GM21515 (cell line): ENCODE results near the gene CHD5.

Experiments used
- ATAC-seq: cut with Tn5 transposase; IDR thresholded peaks from one replicate; pipeline ENCODE4 v1.9.1; 2021; ENCODE audit not compliant: unreplicated experiment

Gene CHD5

DNA sequence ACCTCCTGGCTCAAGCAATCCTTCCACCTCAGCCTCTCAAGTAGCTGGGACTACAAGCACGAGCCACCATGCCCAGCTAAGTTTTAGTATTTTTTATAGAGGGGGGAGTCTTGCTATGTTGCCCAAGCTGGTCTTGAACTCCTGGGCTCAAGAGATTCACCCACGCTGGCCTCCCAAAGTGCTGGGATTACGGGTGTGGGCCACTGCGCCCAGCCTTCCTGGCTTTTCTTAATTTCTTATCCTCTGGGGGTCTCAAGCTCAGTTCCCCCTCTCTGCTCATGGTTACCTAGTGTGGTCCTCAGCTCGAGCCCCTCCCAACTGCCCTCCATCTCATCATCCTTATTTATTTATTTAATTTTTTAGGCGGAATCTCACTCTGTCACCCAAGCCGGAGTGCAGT lies 22.1 kb upstream of the CHD5 start:
- ATAC-seq = no peak

DNA sequence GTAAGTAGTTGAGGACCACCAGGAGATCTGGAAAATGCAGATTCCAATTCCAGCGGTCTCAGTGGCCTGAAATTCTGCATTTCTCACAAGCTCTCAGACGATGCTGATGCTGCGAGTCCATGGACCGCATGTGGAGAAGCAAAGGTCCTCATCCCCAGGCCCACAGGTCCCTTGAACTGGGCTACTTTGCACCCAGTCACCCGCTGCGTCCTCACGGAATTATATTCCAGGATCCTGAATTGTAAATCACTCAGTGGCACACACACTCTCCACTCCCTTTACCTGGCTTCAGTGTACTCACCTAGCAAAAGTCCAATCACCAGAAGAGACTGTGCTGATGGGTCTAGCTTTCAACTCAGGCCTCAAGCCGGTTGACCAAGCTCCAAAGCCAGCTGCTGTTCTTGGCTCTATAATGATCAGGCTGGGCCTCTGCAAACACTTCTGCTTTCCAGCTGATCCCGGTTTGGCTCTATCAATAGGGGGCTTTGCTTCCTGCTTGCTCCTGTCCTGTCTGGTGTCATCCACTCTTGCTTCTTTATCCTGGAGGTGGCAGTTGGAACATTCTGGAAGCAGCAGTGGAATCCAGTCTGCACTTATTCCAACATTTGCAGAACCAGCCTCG lies 20.2 kb upstream of the CHD5 start:
- ATAC-seq = no peak

DNA sequence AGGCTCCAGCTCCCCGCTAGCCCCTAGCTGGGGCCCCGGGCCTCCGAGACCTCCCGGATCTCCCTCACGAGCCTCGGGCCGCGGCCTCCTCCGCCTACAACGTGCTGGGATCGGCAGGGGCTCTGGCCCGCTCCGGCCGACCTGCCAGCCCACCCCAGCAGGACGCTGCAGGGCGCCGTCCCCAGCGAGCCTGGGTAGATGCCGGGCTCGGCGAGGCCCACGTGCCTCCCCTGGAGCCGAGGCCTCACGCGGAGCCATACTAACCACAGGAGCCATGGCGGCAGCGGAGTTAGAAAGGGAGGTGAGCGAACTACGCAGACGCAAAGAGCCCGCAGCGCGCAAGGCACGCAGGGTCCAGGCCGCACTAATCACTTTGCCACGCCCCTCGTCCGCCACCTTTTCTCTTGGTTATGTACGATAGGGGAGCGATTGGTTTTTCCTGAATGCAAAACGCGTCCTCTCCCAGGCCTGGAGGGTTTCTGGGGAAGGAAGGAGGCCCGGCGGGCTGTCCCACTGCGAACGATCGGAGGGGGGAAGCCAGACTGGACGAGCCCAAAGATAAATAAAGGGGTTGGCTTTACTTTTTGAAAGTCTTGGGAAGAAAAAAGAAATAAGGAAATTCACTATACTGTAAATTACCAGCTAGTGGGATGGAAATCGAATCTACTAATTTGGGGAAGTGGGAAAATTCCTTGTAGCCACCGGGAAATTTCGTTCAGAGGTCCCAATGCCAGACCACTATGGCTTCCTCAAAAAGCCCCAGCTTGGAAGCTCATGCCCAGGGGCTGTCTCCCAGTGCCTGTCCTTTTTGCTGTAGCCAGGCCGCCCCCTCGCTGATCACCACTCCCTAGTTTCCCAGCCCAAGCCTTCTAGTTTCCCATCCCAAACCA lies 19.4 kb upstream of the CHD5 start, which contains the start of gene RPL22:
RPL22 (minus strand) TSS at position 298 of the 890 bp plus-strand sequence; CDS start at position 276, 22 bp downstream.
- peak; percentile 90 for ATAC-seq

DNA sequence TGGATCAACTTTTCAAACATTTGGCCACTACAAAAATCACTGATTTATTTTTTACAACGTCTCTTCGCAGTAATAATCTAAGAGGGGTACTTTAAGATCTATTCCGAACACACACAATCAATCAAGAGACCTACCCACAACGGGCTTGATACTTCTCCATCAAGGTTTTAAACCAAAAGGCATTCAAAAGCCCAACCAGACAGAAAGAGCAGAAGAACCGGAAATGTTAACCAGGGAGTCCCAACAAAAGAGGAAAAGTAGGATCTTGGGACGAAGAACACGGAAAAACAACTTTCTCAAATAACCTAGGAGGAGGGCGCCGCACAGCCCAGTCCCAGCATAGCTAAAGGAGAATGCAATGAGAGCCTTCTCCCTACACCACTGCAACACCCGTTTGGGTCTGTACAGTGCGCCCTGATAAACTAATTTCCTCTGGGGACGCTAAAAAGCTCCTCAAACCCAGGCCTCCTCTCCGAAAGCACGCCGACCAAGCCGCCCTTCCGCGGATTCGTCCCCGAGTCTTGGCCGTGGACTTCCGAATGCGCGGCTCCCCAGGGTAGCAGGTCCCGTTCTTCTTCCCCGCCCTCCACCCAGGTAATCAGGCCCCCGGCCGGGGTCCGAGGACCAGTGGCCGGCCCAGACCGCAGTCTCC lies 18.7 kb upstream of the CHD5 start:
- ATAC-seq = peak; percentile 22

DNA sequence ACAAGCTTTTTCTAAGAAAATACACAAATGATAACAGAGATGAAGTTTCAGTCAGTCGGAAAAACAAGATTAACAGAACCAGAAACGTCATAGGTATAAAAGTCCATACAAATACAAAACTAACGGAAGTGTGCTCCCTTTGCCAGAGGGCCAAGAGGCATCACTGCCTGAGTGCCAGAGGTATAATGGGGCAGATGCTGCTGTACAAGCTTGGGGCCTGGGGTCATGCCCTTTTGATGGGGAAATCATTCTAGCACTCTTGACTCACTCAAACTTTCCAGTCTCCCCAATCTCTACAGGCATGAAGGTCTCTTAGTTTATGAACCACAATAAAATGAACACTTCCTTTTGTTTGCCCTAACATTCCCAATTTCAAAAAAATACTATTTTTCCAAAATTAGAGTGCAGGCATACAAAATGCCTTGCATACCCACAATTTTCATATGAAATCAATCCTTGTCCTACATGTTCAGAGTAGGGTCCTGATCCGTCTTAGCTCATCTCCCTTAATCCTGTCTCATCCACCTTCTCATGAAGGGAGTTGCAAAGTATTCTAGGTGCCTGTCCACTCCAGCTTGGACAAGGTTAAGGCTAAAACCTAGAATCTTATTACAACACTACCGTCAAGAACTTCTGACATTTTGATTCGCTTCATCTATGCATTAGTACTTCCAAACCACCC lies 17.8 kb upstream of the CHD5 start:
- no peak for ATAC-seq

DNA sequence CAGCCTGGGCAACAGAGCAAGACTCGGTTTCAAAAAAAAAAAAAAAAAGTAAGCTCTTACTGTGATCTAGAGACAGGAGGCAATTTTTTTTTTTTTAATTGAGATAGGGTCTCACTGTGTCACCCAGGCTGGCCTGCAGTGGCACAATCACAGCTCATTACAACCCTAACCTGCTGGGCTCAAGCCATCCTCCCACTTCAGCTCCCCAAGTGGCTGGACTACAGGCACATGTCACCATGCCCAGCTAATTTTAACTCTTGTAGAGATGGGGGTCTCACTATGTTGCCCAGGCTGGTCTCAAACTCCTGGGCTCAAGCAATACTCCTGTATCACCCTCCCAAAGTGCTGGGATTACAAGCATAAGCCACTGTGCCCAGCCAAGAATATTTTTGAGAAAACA lies 11.8 kb upstream of the CHD5 start:
- ATAC-seq = no peak

DNA sequence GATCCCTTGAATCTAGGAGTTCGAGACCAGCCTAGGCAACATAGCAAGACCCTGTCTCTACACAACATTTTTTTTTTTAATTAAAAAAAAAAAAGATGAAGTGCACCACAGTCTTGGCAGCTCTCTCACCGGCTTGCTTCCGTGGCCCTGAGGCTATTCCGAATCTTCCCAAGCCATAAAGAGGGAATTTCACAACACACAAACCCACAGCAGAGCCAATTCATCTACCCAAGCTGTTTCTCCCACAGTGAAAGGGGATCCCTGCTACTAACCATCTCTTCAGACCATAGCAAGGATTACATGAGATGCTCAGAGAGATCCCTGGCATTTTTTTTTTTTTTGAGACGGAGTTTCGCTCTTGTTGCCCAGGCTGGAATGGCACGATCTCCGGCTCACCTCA lies 8.3 kb upstream of the CHD5 start:
- ATAC-seq = no peak

DNA sequence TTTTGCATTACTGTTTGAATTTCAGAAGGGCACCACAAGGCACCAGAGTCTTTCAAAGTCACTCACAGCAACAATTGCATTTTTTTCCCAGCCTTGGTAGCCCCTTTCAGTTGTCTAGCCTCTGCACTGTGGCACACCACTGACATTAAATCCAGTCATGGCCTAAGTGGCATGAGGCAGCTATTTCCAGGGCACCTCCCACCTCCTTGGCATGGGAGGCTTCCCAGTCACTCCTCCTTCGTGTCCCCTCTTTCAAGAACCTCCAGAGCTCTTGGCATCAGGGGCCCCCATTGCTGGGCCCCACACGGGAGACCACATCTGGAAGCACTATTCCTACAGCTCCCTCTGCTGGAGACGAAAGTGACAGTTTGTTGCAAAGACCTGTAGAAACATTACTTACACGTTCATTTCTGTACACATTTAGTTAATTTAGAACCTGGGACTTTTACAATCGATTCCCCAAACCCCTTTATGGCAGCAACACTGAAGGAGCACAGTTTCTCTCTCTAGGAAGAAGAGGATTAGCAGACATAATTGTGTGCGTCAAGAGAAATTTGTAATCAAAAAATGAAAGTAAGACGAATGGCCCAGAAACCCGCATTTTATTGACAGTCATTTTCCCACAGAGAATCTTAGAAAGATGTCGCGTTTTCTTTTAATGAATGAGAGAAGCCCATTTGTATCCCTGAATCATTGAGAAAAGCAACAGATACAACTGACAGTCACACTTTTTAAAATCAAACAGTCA lies 5.7 kb upstream of the CHD5 start:
- ATAC-seq = no peak

DNA sequence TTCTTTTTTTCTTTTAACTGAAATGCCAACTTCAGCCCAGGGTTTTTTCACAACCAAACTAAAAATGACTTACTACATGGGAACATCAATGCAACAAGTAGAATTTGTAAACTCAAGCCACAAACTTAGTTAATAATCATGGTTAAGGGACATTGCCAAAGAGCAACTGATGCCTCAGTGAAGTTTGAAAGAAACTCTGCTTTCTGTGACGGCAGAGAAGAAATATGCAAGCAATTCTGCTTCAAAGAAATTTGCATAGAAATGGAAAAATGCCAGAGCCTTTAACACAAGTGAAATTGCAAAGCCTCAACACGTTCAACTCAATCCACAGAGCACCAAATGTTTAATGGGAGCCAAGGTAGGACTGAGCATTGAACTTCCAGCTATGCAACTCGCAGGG lies 5.0 kb upstream of the CHD5 start:
- ATAC-seq = no peak

DNA sequence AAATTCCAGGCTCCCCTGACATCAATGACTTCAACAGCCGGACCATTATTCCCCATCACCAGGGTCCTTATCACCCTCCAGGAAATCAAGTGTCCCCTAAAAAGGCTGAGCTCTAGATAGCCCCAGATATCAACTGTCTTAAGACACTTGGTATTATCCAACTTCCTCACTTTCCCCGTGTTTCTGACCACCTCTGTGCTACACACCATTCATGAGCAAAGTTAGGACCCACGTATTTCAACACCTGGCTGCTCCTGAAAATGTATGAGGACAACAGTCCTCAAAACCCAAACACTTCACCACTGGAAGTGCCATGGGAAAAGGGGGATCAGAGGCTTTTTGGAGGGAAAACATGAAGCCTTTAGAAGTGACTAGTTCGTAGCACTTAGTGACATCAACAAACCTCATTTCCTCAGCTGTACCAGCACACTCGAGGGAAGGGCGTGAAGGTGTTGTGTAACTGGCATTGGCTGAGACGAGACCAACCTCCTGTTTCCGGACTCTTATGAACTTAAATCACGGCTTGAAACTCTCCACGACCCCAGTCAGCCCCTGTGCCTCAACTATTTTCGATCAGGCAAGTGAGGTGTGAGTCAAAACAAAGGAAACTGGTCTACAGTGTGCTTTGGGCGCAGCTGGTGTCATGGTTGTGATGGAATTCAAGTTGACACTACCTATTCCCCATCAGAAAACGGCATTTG lies 4.1 kb upstream of the CHD5 start:
- ATAC-seq = no peak

DNA sequence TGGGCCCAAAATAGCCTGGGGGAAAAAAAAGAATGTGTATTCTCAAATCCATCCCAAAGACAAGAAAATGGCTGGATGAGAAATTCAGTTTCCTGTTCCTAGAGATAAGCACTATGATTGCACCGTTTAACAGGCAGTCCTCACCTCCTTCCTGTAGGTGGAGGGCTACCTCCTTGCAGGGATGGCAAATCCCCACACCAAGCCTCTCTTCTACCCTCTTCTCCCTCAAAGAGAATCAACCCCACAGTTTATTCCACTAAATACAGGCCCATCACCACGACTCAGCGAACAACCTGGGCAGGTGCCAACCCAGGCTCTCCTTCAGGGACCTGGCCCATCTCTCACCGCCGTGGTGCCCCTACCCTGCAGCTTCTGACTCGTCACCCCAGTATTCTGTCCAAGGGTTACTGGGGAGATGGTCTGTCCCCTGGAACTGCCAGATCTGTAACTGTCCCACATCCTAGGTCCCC lies 3.4 kb upstream of the CHD5 start:
- no peak for ATAC-seq

DNA sequence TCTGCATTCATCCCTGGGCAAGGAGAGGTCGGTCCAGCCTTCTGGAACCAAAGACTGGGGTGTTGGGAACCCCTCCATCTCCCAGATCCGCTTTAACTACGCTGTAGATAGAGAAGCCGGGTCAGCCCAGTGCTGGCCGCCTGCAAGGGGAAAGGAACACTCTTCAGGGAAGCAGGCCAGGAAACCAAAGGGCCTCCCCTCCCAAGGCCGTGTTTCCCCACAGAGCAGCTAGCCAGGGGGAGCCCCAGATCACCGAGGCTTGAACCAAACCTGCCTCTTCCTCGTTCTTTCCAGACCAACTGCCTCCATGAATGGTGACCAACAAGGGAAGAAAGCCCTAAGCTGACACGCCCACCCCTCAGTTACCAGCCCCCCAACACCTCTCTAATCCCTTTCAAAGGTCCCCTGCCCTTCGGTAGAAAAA lies 1.2 kb upstream of the CHD5 start:
- no peak for ATAC-seq

DNA sequence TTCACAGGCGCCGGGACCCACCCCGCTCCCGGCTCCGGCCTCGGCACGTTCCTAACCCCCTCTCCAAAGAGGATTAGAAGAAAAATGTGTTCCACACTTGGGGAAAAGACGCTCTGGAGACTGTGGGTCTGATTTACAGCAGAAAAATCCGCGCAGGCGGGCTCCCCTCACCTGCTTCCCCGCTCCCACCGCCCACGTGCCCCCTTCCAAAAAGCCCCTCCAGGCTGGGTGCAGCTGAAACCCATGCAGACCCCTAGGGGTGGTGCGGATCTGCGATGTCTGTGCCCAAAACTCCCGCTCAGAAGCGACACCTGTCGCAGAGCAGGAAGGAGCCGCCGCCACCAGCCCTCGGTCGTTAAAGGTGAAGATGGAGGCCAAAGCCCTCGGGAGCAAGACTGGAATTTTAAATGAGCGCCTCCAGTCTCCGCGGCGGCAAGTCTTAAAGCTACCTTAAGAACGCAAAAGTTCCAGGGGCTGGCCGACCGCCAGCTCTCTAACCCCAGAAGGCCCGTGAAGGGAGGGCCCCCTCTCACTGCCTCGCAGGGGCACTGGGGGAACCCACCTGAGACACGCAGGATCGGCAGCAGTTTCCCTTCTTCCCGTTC lies 688 bp upstream of the CHD5 start:
- ATAC-seq = no peak

DNA sequence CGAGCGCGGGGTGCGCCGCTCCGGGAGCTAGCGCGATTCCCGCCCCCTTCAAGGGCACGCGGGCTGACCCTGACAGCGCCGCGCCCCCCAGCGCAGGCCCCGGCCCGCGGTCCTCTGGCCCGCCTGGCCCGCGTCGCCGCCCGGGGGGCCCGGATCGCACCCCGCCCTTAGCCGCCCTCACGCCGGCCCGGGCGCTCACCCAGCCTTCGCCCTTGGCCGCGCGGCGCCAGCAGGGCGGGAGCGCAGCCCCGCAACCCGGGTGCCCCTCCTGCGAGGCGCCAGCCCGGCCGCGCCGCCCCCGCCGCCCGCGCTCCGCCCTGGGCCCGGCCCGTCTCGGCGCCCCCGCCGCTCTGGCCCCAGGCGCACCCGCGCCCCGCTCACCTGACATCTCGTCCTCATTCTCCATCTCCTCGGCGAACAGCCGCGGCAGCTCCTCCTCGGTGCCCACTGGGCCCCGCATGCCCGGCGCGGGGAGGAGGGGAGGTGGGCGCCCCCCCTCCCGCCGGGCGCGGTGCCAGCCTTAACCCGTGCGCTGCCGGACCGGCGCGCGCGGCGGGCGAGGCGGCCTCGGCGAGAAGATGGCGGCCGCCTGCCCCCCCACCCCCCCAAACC lies 451 bp downstream of the CHD5 start:
- no peak for ATAC-seq

DNA sequence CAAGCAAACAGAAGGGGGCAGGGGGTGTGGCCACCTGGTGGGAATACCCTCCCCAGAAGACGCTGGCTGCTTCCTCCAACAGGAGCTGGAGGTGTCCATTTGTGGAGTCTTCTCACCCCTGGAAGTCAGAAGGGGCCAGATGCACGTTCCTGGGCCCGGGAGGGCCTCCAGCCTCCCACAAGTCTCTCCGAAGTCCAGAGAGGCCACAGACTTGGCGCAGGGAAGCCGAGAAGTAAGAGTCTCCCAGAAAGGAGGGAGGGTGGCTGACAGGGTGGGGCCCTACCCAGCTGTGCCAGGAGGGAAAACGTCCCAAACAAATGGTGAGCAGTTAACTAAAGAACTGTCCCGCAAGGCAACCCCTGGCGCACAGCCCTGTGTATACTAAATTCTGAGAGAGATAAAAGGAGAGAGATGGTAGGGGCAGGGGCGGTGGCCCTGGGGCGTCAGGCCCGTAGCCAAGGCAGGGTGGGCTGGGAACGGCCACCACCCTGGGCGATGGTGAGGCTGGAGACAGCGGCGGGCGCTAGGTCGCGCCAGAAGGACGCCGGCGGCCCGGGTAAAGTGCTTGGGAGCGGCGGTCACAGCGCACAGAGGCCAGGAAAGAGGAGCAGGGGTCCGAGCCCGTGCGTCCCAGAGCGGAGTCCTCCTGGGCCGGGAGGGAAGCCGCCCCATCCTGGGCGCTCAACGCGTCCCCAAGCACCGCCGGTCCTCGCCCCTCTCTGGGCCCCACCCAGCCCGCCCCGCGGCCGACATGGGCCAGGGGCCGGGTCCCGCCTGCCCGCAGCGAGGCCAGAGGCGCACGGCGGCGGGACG lies 1.2 kb downstream of the CHD5 start:
- ATAC-seq = no peak

DNA sequence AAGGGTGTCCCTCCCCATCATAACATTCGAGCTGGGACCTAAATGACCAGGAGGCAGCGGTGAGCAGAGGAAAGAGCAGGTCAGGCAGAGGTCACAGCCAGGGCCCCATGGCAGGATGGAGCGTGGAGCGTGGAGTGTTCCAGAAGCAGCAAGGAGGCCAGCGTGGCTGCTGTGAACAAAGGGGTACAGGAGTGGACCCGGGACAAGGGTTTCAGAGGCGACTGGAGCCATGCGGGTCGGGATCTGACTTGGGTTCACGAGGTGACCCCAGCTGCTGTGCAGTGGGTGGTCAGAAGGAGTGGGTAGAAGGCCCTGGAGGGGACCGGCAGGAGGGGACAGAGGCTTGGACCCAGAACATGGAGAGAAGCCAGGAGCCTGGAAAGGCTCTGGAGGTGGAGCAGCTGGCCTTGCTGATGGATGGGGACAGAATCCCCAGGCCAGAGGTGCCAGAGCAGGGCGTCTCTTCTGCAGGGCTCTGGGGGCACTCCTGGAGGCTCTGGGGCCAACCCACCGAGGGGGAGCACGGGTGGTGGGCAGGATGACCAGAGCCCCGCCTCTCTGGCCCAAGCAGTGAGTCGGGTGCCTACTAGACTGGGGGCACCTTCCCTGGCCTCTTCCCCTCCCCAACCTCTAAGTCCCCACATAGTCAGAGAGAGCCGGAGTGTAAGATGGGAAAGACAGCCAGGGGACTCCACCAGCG lies 2.3 kb downstream of the CHD5 start:
- no peak for ATAC-seq

DNA sequence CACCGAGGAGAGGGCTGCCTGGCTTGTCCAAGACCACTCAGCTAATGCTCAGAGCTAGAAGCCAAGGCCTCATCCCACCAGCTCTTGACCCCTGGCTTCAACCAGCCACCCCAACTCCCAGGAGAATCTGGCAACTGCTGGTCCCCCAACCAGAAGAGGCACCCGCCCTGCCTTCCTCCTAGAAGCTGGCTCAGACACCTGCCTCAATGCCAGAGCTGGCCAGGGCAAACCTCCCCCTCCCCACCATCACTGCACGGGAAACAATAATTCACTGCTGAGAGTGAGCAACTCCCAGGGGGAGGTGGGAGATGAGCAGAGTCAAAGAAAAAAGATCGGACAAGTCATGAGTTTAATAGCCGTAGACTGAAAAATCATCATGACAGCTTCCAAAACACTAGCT lies 3.3 kb downstream of the CHD5 start:
- ATAC-seq = no peak

DNA sequence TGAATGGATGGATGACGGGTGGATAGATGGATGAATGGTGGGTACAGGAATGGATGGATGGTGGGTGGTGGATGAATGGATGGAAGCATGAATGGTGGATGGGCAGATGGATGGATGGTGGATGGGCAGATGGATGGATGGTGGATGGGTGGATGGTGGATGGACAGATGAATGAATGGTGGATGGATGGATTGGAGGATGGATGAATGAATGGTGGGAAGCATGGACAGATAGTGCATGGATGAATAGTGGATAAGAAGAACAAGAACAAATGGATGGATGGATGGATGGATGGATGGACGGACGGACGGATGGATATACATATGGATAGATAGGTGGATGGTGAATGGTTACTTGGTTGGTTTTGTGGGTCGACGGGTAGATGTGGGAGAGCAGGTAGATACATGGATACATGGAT lies 4.7 kb downstream of the CHD5 start:
- no peak for ATAC-seq
